Stimulated activated memory B cell treated with anti-CD40 and anti-IgM and Interleukin-4, amounts not matched to agents 10 μg/mL and 1 μg/mL and 100 μg/mL, for 72 hours (primary cell): ENCODE measurements around the gene ACTG1.
A peak's percentile ranks its signal among the peaks of the same experiment; 100 is the strongest.

Experiments
- ATAC-seq: fragments of 150-1000 bp; cut with Tn5 transposase; 2 replicates; pipeline ENCODE4 v1.10.0; 2021
- H3K27ac Mint-ChIP-seq: one replicate; pipeline ENCODE4 v1.8.0; 2022; ENCODE audit warnings: mild to moderate bottlenecking, mixed read lengths
- H3K27me3 Mint-ChIP-seq: one replicate; pipeline ENCODE4 v1.8.0; 2022; ENCODE audit warnings: mixed read lengths
- H3K36me3 Mint-ChIP-seq: one replicate; pipeline ENCODE4 v1.8.0; 2022; ENCODE audit warnings: mixed read lengths
- H3K4me1 Mint-ChIP-seq: one replicate; pipeline ENCODE4 v1.8.0; 2022; ENCODE audit warnings: mixed read lengths
- H3K4me3 Mint-ChIP-seq: one replicate; pipeline ENCODE4 v1.8.0; 2022; ENCODE audit warnings: mild to moderate bottlenecking, moderate library complexity, mixed read lengths
- H3K9me3 Mint-ChIP-seq: one replicate; pipeline ENCODE4 v1.8.0; 2022; ENCODE audit warnings: mixed read lengths

The ACTG1 gene

DNA sequence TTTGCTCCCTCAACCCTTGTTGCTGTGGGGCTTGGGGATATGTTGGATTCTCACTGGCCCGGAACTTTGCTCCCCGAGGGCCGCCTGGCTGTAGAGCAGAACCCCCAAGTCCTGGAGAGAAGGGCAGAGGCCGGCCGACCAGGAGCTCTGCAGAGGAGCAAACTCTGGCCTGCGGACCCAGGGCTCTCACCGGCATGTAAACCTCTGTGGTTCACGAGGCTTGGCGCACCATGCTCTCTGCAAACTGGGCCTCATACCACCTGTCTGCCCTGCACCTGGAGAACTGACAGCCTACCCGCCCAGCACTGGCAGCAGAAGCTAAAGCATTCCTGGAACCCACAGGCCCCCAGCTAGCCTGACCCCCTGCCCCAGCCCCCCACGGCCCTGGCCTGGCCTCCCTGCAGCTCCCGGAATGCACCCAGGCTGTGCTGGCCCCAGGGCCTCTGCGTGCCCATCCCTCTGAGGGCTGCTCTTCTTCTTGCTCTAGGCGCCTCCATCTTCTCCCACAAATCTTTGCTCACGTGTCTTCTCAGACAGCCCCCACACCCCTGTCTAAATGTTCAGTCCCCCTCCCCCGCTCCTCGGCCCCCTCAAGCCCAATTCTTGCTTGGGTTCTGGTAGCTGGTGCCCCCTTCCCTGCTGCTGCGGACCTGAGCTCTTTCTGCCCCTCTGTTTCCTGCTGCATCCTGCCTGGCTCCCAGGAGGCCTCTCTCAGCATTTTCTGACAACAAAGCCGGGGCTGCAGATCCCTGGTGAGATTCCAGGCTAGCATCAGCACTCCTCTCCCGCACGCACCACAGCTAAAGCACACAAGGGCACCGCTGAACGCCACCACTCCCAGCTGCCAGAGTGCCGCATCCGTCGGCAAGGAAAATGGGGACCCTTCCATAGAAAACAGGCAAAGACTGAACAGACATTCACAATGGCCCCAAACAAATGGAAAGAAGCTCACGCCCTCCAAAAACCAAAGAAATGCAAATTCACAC, 23.3 kb downstream of the ACTG1 start:
- peak overlapping the region; percentile 66 for H3K4me3 Mint-ChIP-seq
- H3K4me1 Mint-ChIP-seq: peaks cover 8% of the 10 kb centered on the region
- H3K27me3 Mint-ChIP-seq: peaks cover 64% of the 10 kb centered on the region
- H3K9me3 Mint-ChIP-seq: no peaks in the 10 kb centered on the region
- H3K27ac Mint-ChIP-seq: peak overlapping the region; percentile 57
- no peak for ATAC-seq
- no peaks in the 10 kb centered on the region for H3K36me3 Mint-ChIP-seq

DNA sequence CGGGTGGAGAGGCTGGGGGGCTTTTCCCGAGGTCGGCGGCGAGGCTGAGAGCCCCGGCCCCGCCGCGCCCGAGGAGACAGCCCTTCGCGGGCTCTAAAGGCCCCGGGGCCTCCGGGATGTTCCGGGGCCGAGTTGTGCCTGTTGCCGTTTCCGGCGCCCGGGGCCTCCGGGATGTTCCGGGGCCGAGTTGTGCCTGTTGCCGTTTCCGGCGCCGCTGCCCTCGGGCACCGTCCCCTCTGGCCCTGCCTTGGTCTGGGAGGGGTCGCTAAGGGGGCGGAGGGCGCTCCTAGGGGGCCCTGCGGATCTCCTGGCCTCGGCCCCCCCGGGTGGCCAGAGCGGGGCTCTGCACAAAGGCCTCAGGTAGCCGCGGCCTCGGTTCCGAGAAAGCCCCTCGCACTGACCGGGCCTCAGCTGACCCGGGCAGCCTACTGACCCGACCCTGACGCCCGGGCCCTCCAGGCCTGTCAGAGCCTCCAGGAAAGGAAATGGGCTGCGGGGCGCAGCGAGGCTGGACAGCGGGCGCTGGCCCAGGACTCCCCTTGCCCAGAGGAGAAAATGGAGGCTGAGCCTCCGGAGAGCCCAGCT, 24.2 kb downstream of the ACTG1 start:
- no peaks in the 10 kb centered on the region for H3K9me3 Mint-ChIP-seq
- peak; percentile 10 for ATAC-seq
- H3K4me1 Mint-ChIP-seq: peaks cover 13% of the 10 kb centered on the region
- no peak overlapping the region for H3K27ac Mint-ChIP-seq
- peak overlapping the region; percentile 21 for H3K4me3 Mint-ChIP-seq
- H3K27me3 Mint-ChIP-seq: peaks cover 57% of the 10 kb centered on the region
- no peaks in the 10 kb centered on the region for H3K36me3 Mint-ChIP-seq

DNA sequence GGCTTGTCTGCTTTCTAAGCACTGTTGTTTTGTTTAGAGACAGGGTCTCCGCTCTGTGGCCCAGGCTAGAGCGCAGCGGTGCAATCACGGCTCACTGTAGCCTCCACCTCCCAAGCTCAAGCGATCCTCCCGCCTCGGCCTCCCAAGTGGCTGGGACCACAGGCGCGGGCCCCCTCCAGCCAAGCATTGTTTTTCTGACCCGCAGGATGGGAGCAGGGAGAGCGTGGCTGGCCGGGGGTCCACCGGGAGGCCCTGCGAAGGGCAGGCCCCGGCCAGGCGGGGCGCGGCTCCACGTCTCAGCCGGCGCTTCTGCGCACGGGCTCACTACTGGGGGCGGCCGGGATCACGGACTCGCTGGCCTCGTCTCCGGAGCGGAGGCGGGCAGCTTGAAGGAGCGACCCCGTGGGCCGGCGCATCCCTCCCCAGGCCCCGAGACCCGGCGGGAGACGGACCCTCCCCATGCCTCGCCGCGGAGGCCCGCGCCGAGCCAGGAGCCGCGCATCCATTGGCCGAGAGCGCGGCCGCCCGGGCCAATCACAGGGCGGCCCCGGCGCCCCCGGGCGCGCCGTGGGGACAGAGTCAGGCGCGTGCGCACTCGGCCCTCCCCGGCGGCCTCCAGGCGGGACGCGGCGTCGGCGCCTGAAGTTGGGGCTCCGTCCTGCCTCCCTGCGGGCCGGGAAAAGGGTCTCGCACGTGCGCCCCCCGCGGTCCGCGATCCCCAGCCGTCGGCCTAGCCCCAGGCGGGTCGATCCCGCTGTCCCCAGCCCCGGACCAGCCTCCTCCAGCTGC, 24.9 kb downstream of the ACTG1 start:
- ATAC-seq: peak; percentile 78
- Mint-ChIP-seq H3K36me3 (no peaks in the 10 kb centered on the region), H3K27ac (no peak overlapping the region), H3K4me3 (peak overlapping the region; percentile 47), H3K27me3 (peaks cover 57% of the 10 kb centered on the region), H3K9me3 (no peaks in the 10 kb centered on the region), H3K4me1 (peaks cover 20% of the 10 kb centered on the region)

DNA sequence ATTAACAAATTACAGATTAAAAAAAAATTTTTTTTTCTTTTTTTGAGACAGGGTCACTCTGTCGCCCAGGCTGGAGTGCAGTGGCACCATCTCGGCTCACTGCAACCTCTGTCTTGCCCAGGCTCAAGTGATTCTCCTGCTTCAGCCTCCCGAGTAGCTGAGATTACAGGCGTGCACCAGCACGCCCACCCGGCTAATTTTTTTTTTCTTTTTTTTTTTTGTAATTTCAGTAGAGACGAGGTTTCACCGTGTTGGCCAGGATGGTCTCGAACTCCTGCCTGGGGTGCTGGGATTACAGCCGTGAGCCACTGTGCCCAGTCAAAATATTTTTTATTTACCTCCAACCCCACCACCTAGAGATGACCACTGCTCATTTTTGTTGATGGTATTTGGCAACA, 25.5 kb downstream of the ACTG1 start:
- no peaks in the 10 kb centered on the region for H3K36me3 Mint-ChIP-seq
- peak overlapping the region; percentile 47 for H3K4me3 Mint-ChIP-seq
- H3K27me3 Mint-ChIP-seq: peaks cover 57% of the 10 kb centered on the region
- H3K4me1 Mint-ChIP-seq: peaks cover 26% of the 10 kb centered on the region
- H3K9me3 Mint-ChIP-seq: no peaks in the 10 kb centered on the region
- ATAC-seq: no peak
- no peak overlapping the region for H3K27ac Mint-ChIP-seq

DNA sequence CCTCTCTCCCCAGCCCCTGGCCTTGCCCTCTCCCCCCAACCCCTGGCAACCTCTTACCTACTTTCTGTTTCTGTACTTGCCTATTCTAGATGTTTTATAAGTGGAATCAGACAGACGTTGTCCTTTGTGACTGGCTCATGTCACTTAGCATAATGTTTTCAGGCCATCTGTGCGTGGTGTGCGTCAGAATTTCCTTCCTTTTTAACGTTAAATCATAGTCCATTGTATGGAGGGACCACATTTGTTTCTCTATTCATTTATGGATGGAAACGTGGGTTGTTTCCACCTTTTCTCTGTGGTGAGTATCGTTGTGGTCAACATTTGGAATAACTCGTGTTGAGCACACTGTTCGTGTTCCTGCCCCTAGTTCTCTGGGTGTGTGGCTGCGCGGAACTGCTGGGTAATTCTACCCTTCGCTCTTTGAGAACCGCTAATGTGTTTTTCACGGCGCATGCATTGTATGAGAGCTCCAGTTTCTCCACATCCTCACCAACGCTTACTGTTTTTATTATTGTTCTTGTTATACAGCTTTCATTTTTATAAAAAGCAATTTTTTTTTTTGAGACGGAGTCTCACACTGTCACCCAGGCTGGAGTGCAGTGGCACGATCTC, 26.3 kb downstream of the ACTG1 start:
- ATAC-seq: no peak
- H3K27ac Mint-ChIP-seq: no peak overlapping the region
- H3K36me3 Mint-ChIP-seq: no peaks in the 10 kb centered on the region
- H3K27me3 Mint-ChIP-seq: peaks cover 56% of the 10 kb centered on the region
- H3K9me3 Mint-ChIP-seq: no peaks in the 10 kb centered on the region
- H3K4me3 Mint-ChIP-seq: no peak overlapping the region
- H3K4me1 Mint-ChIP-seq: peaks cover 31% of the 10 kb centered on the region

DNA sequence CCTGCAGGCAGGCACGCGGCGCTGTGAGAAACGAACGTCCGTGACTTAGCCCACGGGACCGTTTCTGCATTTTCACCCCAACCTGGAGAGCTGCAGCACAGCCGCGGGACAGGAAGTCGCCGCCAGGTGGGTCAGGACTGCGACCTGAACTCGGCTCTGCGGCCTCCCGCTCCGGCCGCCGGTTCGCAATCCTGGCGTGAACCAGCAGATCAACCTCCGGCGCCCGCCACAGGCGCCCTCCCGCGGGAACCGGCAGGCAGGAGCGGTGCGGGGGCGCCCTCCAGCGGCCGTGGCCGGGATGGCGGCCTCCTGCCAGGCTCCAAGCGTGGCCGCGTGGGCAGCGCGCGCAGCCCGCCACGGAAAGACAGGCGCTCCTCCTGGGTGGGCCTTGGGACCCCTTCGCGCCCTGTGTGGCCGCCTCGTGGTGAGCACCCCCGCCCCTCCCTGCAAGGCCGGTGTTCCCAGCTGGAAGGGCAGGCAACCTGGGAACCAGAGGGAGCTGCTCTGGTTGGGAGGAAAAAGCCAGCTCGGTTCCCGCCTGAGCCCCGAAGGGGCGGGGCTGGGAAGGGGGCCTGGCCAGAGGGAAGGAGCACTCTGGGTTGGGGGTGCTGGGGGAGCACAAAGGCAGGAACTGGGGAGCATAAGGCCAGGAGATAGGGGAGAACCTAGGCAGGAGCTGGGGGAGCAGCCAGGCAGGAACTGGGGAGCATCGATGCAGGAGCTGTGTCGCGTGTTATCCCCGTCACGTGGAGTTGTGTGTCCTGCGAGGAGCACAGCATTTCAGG, 28.2 kb downstream of the ACTG1 start:
- H3K9me3 Mint-ChIP-seq: no peaks in the 10 kb centered on the region
- no peaks in the 10 kb centered on the region for H3K36me3 Mint-ChIP-seq
- H3K27me3 Mint-ChIP-seq: peaks cover 54% of the 10 kb centered on the region
- H3K27ac Mint-ChIP-seq: no peak overlapping the region
- peak overlapping the region; percentile 43 for H3K4me3 Mint-ChIP-seq
- peak; percentile 79 for ATAC-seq
- peaks cover 26% of the 10 kb centered on the region for H3K4me1 Mint-ChIP-seq

DNA sequence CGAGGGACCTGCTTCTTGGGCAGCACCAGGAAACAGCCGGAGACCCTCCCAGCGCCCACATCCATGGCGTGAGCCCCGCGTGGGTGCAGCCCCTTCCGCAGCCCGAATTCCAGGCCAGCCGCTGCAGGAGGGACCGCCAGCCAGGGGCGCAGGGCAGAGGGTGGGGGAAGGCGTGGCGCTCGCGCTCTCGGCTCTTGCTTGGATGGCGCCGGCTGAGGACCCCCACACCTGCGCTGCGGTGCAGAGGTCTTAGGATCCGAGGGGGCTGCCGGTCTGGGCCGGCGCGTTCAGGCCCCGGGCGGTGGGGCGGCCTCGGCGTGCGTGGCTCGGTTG, 28.8 kb downstream of the ACTG1 start:
- Mint-ChIP-seq H3K27me3 (peaks cover 52% of the 10 kb centered on the region), H3K9me3 (no peaks in the 10 kb centered on the region), H3K4me1 (peaks cover 23% of the 10 kb centered on the region), H3K36me3 (no peaks in the 10 kb centered on the region), H3K27ac (peak overlapping the region; percentile 73), H3K4me3 (peak overlapping the region; percentile 40)
- ATAC-seq: no peak

DNA sequence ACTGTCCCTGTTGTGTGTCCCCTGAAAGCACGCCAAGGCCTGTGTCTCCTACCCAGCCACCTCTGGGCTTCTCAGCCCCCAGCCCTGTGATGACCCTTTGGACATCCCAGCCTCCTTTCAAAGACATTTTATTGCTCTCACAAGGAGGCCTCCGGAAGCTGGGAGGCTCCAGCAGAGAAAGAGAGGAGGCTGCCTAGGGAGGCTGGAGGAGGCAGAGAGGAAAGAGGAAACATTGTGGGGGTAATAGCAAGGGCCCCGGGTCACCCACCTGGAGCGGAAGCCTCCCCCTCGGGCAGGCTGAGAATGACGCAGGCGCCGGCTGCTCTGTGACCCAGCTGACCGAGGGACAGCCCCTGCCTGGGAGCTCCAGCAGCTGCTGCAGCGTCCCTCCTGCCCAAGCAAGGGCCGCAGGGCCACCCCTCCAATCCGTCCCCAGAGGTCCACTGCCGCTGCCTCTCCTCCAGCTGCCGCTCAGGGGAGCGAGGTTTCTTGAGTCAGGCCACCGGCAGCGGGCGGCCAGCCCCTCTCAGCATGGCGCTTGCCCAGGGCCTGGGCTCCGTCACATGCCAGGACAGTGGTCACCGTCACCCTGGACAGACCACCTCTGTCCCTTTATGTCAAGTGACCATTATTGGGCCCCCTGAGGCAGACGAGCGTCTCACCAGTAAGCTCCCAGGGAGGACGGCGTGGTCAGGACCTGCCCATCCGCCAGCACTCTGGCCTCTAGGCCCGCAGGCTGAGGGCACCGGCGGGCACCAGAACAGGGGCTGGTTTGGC, 29.3 kb downstream of the ACTG1 start:
- Mint-ChIP-seq H3K4me3 (peak overlapping the region; percentile 40), H3K9me3 (no peaks in the 10 kb centered on the region), H3K27me3 (peaks cover 54% of the 10 kb centered on the region), H3K4me1 (peaks cover 23% of the 10 kb centered on the region), H3K36me3 (no peaks in the 10 kb centered on the region), H3K27ac (peak overlapping the region; percentile 73)
- ATAC-seq: peak; percentile 76

DNA sequence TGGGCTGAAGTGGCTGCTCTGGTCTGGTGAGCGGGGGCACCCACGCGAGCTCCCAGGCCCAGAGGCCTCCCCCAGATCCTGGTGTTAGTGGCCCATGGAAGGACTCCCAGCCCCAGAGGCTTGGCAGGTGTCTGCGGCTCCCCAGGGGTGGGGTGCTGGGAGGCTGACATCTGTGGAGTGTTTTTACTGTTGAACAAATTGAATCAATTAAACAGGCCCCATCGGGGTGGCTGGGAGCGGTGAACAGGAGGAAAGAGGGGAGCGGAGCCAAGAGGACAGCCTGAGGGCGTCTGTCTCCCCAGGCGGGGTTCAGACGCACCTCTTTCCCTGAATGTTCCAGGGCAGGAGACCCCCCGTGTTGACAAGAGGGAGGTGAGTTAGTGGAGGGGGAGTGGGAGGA, 29.9 kb downstream of the ACTG1 start:
- Mint-ChIP-seq H3K27me3 (peaks cover 60% of the 10 kb centered on the region), H3K27ac (peak overlapping the region; percentile 73), H3K9me3 (no peaks in the 10 kb centered on the region), H3K4me1 (peaks cover 23% of the 10 kb centered on the region), H3K36me3 (no peaks in the 10 kb centered on the region), H3K4me3 (peak overlapping the region; percentile 40)
- ATAC-seq: no peak

DNA sequence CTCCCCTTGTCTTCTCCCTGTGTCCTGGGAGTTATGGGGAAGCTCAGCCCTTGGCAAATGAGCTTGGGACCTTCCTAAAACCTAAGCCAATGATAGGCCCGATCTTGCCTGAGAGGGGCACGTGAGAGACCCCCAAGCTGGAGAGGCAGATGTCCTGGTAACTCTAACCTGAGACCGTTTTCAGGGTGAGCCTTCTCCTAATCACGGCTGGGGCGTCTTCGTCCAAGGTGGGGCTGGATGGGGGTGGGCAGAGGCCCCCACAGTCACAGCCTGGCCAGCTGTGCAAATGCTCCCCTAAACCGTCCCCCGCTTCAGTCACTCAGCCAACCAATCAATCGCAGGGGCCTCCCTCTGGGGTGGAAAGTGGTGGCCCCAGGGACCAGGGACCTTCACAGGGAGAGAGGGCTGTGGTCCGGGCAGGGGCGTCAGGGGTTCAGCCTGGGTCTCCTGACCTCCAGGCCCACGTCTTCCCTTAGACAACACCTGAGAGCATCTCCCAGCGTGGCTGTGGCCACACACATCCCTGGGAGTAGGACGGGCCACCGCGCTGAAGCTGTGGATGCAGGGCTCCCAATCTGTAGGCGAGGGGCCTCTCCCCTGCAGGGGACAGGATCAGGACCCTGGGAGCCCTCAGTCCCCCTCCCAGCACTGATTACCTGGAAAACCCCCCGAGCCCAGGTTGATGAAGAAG, 30.6 kb downstream of the ACTG1 start:
- peak overlapping the region; percentile 5 for H3K4me3 Mint-ChIP-seq
- no peak for ATAC-seq
- H3K36me3 Mint-ChIP-seq: no peaks in the 10 kb centered on the region
- peaks cover 23% of the 10 kb centered on the region for H3K4me1 Mint-ChIP-seq
- H3K27ac Mint-ChIP-seq: peak overlapping the region; percentile 73
- peaks cover 3% of the 10 kb centered on the region for H3K9me3 Mint-ChIP-seq
- H3K27me3 Mint-ChIP-seq: peaks cover 67% of the 10 kb centered on the region

DNA sequence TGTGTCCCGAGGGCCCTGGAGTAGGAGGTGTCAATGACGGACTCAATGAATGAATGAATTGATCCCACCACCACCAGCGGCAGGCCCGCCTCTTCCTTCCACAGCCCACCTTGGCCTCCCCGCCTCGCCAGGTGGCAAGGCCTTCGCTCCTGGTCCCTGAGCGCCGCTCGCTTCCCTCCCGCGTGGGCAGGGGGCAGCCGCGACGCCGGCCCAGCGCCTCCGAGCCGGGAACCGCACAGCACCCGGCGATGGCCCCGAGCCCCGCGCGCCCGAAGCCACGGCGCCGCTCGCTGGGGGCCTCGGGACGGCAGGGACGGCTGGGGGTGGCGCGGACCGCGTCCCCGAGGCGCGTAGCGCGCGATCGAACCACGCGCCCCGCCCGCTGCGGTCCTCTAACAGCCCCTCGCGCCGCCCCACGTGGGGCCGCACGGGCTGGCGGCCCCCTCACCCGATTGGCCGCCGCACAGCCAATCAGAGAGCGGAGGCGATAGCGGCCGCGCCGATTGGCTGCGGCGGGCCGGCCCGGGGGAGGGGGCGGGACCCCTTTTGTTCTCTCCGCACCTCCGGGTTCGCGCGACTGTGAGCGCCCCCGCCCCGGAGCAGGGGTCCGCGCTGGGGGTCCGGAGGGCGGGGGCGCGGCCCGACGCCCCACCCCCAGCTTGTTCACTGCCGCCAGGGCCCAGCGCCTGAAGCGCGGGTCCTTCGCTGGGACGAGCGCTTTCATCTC, 31.4 kb downstream of the ACTG1 start:
- ATAC-seq: no peak
- Mint-ChIP-seq H3K27me3 (peaks cover 68% of the 10 kb centered on the region), H3K4me1 (peaks cover 23% of the 10 kb centered on the region), H3K36me3 (no peaks in the 10 kb centered on the region), H3K9me3 (peaks cover 4% of the 10 kb centered on the region), H3K27ac (no peak overlapping the region), H3K4me3 (no peak overlapping the region)

DNA sequence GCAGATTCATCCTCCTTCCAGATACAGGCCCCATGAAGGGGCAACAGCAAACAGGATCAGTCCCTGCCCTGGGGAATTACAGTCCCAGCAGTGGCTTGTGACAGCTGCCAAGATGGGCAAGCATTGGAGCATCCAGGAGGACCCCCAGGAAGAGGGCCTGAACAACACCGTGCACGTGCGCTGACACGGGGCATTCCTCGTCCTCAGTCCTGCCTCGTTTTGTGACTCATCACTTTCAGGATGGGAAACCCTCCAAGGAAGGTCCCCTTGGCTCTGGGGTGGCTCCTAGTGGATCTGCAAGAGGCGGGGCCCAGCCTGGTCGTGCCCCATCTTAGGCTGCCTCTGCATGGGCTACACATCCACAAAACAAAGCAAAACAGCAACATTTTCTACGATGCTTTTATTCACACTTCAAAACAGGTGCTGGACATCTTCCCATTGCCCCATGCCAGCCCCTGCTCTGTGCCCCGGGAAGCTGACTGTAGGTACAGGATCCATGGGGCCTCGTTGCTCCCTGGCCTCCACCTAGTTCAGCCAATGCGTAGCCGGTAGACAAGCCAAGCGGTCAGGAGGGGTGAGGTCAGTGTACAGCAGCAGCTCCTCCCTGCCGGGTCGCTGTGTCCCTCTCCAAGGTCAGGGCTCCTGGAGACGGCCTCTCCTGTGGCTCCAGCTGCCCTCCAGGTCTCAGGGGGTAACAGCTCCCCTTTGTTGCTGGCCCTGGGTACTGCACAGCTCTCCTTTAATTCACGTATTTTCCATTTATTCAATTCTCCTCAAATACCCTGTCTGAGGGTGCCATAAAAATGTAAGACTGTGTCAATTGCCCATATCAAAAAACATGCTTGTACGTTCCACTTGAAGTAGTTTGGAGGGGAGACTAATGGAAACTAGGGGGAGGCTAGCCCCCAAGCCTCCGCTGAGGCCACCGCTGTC, 32.2 kb downstream of the ACTG1 start:
- peaks cover 23% of the 10 kb centered on the region for H3K4me1 Mint-ChIP-seq
- H3K4me3 Mint-ChIP-seq: no peak overlapping the region
- peaks cover 61% of the 10 kb centered on the region for H3K27me3 Mint-ChIP-seq
- H3K27ac Mint-ChIP-seq: no peak overlapping the region
- H3K36me3 Mint-ChIP-seq: no peaks in the 10 kb centered on the region
- peaks cover 4% of the 10 kb centered on the region for H3K9me3 Mint-ChIP-seq
- ATAC-seq: no peak
